Measurements from ENCODE around the gene MRPL18. TPM values are rescaled to one million over a fixed set of nuclear protein-coding genes. Genes with fewer than 3 reads are reported as not detected.
"Not testable (repeated sequence)": the region's sequence is repeated elsewhere in the genome, so short reads cannot be mapped to it uniquely, and the experiment has no call there.

Gene MRPL18
- polyA plus RNA-seq, 5 donors = 55.2 to 70.0 (median 62.6) TPM

DNA sequence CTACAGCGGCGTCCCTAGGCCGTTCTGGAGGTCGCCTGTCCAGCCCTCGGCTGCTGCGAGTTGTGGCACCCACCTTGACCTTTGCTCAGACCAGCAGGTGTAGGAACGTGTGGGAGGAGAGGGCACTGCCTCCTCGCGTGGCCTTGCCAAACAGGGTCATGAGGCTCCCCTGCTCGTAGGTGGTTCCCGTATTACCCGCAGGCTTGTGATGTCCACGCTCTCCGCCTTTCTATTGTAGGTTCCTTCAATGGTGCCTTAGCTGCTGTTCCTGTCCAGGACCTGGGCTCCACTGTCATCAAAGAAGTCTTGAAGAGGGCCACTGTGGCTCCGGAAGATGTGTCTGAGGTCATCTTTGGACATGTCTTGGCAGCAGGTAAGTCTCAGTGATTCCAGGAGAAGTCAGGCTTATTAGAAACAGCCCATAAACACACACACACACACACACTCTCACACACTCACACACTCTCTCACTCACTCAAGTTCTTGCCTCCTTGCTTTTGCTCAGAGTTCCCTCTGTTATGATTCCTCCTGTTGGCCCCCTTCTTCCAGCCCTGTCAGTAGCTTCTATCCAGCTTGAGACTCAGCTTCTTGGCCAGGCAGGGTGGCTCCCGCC is 27.5 kb upstream of the MRPL18 start:
- no peak for DNase-seq

DNA sequence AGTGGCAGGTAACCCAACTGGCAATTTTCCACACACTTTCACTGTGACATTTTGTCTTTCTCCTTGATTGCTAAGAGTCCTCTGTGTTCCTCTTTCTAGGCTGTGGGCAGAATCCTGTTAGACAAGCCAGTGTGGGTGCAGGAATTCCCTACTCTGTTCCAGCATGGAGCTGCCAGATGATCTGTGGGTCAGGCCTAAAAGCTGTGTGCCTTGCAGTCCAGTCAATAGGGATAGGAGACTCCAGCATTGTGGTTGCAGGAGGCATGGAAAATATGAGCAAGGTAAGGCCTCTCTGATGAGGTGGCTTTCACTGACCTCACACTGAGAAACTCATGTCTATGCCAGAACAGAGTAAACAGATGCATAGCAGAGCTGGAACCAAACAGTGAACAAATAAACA is 23.4 kb upstream of the MRPL18 start:
- no peak for DNase-seq

DNA sequence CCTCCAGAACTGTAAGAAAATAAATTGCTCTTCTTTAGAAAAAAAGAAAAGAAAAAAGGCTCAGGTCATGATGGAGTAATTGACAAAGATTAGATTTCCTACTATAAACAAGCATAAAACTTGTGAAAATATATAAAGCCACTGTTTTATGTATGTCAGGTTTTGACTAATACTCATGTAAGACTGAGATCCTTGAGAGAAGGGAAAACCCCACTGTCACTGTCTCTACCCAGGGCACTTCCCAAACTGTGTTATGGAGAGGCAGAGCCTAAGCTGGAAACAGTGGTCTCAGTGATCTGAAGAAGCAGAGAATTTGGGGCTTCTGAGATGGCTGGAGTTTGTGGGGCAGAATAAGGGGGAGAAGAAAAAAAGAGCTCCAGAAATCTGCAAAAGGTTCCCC is 20.8 kb upstream of the MRPL18 start:
- no peak for DNase-seq

DNA sequence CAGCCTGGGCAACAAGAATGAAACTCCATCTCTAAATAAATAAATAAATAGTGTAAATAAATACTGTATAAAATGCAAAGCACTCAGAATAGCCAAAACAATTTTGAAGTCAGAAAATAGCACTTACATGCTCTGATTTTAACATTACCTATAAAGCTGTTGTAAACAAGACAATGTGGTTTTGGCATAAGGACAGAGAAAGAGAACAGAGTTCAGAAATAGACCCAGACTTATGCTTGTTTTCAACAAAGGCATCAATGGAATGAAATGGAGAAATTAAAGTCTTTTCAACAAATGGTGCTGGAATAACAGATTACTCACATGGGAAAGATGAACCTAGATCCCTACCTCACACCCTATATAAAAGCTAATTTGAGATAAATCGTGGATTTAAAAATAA is 18.1 kb upstream of the MRPL18 start:
- DNase-seq = no peak

DNA sequence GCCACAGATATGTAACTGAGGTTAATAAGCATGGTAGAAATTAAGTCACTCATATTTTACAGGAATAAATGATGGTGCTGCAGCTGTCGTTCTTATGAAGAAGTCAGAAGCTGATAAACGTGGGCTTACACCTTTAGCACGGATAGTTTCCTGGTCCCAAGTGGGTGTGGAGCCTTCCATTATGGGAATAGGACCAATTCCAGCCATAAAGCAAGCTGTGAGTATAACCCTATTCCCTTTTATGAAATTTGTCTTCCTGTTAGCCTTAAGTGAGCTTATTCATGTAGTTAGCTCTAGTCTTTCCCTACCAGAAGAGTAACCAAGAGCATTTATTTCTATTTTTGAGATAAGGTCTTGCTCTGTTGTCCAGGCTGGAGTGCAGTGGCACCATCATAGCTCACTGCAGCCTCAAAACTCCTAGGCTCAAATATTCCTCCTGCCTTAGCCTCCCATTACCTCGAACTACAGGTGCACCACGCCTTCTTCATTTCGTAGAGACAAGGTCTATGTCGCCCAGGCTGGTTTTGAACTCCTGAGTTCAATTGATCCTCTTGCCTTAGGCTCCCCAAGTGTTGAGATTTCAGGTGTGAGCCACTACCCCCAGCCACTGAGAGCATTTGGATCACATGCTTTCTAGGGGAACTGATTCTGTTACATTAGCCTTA is 12.9 kb upstream of the MRPL18 start:
- no peak for DNase-seq

DNA sequence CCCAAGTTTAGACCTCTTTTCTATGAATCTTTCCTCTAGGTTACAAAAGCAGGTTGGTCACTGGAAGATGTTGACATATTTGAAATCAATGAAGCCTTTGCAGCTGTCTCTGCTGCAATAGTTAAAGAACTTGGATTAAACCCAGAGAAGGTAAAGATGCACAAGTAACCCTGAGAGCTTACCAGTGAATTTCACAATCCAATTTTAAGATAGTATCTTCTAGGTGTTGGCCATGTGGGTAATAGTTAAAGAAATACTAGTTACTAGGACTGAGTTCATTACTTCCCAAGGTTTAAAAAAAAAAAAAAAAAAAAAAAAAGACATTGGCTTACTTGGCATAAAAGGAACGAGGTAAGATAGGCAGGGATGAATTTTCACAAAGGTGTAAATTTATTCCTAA is 12.1 kb upstream of the MRPL18 start:
- DNase-seq = no peak

DNA sequence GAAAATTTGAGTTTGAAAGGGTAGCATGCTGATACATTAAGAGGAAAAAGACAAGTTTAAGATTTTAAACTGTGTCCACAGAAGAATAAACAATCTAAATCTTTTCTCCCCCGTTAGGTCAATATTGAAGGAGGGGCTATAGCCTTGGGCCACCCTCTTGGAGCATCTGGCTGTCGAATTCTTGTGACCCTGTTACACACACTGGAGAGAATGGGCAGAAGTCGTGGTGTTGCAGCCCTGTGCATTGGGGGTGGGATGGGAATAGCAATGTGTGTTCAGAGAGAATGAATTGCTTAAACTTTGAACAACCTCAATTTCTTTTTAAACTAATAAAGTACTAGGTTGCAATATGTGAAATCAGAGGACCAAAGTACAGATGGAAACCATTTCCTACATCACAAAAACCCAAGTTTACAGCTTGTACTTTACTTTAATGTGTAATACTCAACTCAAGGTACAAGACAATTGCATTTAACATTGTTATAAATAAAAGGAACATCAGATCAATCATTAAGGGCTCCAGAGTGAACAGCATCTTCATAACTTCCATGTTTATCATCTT is 11.6 kb upstream of the MRPL18 start:
- no peak for DNase-seq

DNA sequence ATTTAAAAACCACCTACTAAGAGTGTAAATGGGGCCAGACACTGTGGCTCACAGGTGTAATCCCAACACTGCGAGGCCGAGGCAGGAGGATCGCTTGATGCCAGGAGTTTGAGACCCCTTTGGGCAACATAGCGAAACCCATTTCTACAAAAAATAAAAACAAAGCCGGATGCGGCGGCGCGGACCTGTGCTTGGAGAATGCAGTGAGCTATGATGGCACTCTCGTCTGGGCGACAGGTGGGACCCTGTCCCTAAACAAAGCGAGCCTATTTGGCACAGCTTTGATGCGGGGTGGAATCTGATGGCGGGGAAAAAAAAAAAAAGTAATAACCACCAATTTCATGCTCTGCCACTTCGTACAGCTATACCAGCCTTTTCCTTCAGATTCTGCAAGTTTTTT is 2.0 kb upstream of the MRPL18 start:
- no peak for DNase-seq

DNA sequence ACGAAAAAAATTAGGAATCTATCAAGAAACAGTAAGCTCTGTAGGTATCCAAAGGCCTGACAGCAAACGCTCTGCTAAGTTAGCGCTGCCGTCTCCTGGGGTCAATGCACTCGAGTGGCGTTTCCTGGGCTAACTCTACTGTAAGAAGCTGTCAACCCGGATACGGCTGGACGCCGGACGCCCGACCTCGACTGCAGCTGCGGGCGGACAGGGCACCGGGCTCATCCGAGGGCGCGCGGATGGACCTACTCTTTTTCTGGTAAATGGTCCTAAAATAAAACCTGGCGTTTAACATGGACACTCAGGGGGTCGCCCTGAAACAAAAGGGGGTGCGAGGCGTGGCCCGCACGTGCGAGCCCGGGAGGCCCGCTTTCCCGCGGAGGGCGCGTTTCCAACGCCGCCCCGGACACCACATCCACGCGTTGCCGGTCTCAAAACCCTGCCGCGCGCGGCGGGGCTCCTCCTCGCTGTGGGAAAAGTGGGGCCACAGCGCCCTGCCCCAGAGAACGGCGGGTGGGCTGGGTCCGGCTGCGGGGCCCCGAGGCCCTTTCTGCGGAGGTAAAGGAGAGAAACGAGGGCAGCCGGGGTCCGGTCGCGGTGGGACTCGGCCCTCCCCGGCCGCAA is 1.4 kb upstream of the MRPL18 start:
- DNase-seq = peak; percentile 16 to 18

DNA sequence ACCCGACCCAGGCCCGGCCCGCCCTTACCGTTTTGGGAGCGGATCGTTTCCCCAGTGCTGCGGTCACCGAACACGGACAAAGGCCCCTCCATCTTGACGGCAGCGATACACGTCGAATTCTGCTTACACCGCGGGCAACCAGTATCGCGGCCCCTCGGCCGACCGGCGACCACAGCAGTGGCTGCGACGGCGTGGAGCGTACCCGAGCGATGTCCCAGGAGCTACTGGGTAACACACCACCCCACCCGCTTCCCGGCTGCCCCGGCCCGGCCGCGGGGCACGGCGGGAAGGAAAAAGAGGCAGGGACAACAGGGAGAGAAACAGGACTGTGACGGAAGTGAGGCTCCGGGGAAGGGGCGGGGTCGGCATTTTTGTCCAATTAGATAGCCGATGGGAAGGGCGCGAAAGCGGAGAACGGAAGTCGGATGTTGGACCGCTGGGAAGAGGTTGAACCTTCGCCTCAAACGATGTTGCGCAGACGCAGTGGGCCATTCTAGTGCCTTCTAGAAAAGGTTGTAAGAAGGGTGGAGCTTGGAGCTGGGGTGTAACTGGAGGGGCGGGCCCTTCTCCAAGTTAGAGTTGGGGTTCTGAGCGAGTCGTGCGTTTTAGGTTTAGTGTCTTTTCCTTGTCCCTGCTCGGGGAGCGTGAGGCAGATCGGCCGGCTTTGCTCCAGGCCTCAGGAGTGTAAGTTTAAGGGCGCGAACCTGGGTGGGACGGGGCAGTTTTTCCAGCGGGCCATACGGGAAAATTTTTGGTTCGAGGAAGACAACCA is 704 bp upstream of the MRPL18 start, which contains the start of gene TCP1:
TSS of gene TCP1 (minus strand) at position 226 of the 772 bp plus-strand sequence. CDS start at position 92, 134 bp downstream.
- peak; percentile 99 to 100 for DNase-seq

DNA sequence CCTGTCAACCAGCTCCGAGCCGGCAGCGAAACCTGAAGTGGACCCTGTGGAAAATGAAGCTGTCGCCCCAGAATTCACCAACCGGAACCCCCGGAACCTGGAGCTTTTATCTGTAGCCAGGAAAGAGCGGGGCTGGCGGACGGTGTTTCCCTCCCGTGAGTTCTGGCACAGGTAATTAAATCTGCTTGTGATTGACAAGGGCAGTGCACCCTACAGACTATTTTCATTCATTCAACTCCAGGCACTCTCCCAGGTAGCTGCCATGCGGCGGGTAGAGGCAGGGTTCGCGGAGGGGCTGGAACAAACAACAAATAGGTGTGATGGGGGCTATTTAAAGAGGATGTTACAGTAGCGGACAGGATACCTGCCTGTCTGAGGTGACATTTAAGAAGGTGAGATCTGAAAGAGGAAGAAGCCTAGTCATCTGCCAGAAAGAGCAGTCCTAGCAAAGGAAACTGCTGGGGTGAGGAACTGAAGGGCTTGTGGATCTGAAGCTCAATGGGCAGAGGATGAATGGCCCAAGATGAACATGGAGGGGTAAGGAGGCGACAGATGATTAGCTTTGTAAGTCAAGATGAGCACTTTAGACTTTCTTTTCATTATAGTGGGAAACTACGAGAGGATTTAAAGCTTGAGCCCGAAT is 810 bp downstream of the MRPL18 start:
- no peak for DNase-seq

DNA sequence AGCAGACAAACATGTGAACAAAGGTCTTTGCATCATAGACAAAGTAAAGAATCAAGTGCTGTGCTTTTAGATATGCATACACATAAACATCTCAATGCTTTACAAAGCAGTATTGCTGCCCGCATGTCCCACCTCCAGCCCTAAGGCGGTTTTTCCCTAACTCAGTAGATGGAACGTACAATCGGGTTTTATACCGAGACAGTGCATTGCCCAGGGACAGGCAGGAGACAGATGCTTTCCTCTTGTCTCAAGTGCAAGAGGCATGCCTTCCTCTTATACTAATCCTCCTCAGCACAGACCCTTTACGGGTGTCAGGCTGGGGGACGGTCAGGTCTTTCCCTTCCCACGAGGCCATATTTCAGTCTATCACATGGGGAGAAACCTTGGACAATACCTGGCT is 4.7 kb downstream of the MRPL18 start:
- not testable (repeated sequence) for DNase-seq

DNA sequence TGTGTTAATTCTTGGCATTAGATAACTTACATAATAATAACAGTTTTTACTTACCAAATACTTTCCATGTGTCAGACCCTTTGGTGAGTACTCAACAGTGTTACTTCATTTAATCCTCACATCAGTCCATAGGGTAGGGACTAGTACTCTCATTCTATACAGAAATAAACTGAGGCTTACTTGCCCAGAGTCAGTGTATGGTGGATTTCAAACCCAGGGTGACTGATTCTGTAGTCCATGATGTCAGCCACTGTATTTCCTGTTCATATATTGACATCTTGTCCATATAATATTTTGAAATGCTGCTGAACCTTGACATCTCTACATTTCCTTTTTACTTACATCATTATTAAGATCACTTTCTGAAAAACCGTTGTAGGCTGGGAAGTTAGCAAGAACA is 7.3 kb downstream of the MRPL18 start:
- no peak for DNase-seq

DNA sequence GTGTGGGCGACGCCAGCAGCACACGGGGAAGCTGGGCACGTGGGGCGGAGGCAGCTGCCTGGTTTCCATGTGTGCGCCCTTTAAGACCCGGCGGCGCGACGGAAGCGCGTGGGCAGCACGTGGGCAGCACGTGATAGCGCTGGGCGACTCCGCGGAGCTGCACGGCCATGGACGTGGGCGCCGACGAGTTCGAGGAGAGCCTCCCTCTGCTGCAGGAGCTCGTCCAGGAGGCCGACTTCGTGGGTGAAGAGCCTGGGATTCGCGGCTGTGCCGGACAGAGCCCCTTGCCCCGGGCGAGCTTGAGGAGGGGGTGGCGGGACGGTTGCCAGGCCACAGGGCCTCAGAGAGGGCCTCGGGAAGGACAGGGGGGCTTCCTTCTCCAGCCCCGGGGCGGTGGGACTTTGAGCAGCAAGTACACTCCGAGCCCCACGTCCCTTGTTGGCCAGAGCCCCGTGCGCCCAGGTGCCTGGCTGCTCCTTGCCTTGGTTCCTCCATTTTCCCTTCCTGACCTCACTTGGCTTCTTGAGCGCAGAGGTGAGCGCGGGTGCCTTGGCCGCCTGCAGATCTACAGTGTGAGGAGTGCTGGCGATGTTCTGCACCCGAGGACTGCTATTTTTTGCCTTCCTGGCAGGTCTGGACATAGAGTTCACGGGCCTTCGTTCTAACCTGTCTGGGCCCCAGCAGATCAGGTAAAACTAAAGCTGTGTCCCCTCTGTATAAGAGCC is 10.0 kb downstream of the MRPL18 start, which contains the start of gene PNLDC1:
TSS of gene PNLDC1 (plus strand) at position 136 of the 725 bp plus-strand sequence. CDS start at position 168, 32 bp downstream.
- DNase-seq = no peak

DNA sequence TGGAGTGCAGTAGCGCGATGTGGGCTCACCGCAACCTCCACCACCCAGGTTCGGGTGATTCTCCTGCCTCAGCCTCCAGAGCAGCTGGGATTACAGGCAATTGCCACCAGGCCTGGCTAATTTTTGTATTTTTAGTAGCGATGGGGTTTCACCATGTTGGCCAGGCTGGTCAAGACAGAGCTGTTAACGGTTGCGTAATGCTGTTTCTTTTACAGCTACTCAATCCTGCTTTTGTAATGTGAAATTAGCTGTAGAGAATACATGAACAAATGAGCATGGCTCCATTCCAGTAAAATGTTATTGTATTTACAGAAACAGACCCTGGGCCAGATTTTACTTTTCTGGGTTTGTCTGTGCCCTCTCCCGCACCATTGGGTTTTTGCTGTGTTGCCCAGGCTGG is 11.7 kb downstream of the MRPL18 start:
- DNase-seq = peak; percentile 17 to 33

DNA sequence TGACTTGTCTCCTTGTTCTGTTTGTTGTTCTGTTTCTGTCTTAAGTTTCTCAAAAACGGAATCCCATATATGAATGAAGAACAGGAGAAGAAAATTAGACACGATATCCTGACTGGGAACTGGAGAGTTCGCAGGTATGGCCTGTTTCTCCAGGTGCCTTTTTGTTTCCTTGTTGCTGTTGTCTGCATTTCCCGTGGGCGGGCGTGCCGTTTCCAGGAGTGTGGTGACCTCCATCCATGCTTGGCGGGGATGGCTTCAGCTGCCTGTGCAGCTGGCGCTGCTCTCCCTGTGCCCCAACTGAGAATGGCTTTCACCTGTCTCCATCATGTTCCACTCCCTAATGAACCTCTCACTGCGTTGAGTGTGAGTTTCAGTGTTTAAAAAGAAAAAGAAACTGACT is 14.2 kb downstream of the MRPL18 start:
- no peak for DNase-seq

DNA sequence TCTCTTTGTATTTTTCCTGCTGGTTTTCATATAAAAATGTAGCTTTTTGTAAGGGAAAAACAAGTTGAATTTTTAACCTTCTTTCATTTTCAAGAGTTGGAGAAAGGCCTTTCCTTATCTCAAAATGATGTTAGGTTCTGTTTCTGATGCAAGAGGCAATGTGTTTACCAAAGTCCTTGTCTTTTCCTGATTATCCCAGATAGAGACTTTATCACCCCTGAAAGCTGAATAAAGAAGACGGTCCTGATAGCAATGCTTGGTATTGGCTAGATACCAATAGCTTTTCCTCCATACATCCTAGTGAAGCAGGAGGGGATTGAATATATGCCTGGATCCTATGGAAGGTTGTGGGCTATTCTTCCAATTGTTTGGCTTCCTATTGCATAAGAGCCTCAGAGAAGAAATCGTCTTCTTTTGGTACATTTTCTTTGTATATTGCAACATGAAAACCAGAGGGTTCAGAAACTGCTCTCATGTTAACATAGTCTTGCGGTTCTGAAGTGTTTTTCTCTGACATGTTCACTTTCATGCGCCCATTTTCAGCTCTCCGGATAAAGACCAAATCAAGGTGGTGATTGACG is 15.3 kb downstream of the MRPL18 start:
- no peak for DNase-seq

DNA sequence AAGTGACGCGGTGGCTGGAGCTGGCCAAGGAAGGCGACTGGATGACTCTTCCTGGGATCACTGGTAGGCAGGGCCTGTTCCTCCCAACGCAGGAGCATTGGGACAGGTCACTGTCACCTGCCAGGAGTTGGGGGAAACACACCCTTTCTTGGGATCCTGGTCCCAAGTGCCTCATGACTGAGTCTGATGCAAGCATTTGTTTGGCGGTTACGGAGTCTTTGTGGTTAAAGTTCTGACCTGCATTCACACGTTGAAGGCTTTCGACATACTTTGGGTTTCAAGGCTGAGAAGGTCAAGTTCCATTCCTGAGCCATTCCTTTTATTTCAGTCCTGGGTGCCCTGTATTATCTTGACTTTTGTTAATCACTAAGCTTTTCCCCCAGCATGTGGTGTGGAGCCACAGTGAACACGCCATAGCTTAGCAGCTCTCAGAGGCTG is 15.8 kb downstream of the MRPL18 start:
- no peak for DNase-seq

DNA sequence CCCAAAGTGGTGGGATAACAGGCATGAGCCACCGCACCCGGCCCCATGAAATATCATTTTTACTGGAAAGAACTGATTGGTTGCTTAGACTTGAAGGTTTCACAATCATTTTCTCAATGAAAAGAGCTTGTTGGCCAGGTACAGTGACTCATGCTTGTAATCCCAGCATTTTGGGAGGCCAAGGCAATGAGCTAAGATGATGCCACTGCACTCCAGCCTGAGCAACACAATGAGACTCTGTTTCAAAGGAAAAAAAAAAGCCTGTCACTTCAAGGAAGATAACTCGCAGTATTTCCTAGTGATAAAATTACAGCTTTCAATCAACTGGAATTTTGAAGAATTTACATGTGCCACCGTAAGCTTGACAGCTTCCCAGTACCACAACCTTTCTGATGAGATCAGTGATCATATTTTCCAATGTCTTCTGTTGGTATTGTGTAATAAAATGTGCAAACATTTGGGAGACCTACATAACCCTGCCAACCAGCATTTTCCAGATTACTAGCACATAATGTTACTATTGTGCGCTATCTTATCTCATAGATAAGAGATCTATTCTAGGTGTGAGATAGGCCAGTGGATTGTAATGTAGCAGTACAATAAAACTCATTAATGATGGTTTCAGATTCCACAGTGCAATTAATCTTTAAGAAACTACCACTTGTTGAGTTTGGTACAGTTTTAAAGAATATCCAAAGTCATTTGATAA is 17.0 kb downstream of the MRPL18 start:
- DNase-seq = no peak

DNA sequence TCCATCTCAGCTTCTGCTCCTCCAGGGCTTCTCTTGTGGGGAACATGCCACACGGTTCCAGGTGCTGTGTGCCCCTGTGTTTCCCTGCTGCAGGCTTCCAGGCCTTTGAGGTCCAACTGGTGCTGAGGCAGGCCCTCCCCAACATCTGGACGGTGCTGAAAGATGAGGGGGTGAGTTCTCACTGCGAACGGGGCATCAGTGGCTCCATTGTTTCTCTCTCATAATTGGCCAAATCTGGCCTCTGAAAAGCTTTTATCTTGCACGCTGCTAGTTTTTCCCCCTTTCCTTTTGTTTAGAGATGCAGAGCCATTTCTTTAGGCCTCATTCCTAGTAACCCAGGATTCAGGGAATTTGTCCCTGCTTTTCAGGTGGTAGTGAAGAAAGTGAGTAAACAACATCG is 18.4 kb downstream of the MRPL18 start:
- no peak for DNase-seq

Data from right lung (tissue), 5 donors.